LNCaP clone FGC (cell line): Measurements from ENCODE around the gene DRC7.

Experiments used
- DNase-seq: peaks from one replicate; pipeline ENCODE4 v3.0.0-alpha.2; 2011; ENCODE audit warnings: low read depth
- H3K4me3 ChIP-seq: 2 replicates; pipeline ENCODE4 v1.5.1; 2011; ENCODE audit warnings: mild to moderate bottlenecking, low read depth, low read length, control low read depth
- CTCF ChIP-seq: IDR thresholded peaks from 2 replicates; pipeline ENCODE4 v1.5.1; 2012; ENCODE audit warnings: mild to moderate bottlenecking; ENCODE audit not compliant: control insufficient read depth, insufficient read depth; ENCODE audit errors: extremely low read depth

DRC7 gene

GRCh38 chr16:57684626-57685358 is 9.8 kb upstream of the DRC7 start:
- TF ChIP-seq CTCF: no peak
- H3K4me3 ChIP-seq: no peak overlapping the region
- no peak for DNase-seq

- DNase-seq: no peak
- TF ChIP-seq CTCF: no peak
- no peak overlapping the region for H3K4me3 ChIP-seq
Measured at GRCh38 chr16:57685633-57686032, 9.0 kb upstream of the DRC7 start.

- TF ChIP-seq CTCF: no peak
- H3K4me3 ChIP-seq: no peak overlapping the region
- DNase-seq: no peak
Measured at GRCh38 chr16:57686577-57686976, 8.0 kb upstream of the DRC7 start.

- no peak for DNase-seq
- H3K4me3 ChIP-seq: no peak overlapping the region
- no peak for TF ChIP-seq CTCF
Measured at GRCh38 chr16:57687363-57687929, 7.2 kb upstream of the DRC7 start.

GRCh38 chr16:57688487-57688986 is 6.1 kb upstream of the DRC7 start:
- TF ChIP-seq CTCF: no peak
- DNase-seq: no peak
- H3K4me3 ChIP-seq: no peak overlapping the region

- TF ChIP-seq CTCF: no peak
- no peak for DNase-seq
- H3K4me3 ChIP-seq: no peak overlapping the region
Measured at GRCh38 chr16:57688987-57689761, 5.4 kb upstream of the DRC7 start.
